NCI-H2196 (cell line): ENCODE measurements around the gene FKBP9.
A peak's percentile ranks its signal among the peaks of the same experiment; 100 is the strongest.
"Not testable (repeated sequence)": the region's sequence is repeated elsewhere in the genome, so short reads cannot be mapped to it uniquely, and the experiment has no call there.

Experiments used
- DNase-seq: peaks from one replicate; lab custom pipeline; 2025; ENCODE audit not compliant: unreplicated experiment; lab: John Stamatoyannopoulos, UW

The FKBP9 gene, protein sequence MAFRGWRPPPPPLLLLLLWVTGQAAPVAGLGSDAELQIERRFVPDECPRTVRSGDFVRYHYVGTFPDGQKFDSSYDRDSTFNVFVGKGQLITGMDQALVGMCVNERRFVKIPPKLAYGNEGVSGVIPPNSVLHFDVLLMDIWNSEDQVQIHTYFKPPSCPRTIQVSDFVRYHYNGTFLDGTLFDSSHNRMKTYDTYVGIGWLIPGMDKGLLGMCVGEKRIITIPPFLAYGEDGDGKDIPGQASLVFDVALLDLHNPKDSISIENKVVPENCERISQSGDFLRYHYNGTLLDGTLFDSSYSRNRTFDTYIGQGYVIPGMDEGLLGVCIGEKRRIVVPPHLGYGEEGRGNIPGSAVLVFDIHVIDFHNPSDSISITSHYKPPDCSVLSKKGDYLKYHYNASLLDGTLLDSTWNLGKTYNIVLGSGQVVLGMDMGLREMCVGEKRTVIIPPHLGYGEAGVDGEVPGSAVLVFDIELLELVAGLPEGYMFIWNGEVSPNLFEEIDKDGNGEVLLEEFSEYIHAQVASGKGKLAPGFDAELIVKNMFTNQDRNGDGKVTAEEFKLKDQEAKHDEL

DNA sequence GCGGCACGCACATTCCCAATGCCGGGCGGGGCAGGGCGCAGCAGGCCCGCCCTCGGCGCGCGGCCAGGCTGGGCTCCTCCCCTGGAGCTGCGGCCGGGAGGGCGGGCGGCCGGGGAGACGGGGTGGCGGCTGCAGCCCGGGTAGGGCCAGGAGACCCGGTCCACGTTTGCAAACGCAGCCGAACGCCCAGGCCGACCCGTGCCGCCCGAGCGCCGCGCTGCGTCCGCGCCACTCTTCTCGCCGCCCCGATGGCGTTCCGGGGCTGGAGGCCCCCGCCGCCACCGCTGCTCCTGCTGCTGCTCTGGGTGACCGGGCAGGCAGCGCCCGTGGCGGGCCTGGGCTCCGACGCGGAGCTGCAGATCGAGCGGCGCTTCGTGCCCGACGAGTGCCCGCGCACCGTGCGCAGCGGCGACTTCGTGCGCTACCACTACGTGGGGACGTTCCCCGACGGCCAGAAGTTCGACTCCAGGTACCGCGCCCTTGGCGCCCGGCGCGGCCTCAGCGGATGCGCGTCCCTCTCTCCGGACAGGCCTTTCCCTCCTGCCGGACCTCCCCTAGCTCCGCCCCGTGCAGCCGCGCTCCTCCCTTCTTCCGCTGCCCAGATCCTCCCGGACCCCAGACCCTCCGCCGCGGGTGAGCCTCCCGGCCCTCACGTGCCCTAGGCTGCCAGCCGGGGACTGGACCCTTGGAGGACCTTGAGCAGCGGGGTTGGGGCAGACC is at the start of gene FKBP9:
Gene FKBP9 (plus strand): TSS at position 115 of the 720 bp plus-strand sequence. CDS start 134 bp downstream, at position 249.
- DNase-seq, result peak; percentile 79

DNA sequence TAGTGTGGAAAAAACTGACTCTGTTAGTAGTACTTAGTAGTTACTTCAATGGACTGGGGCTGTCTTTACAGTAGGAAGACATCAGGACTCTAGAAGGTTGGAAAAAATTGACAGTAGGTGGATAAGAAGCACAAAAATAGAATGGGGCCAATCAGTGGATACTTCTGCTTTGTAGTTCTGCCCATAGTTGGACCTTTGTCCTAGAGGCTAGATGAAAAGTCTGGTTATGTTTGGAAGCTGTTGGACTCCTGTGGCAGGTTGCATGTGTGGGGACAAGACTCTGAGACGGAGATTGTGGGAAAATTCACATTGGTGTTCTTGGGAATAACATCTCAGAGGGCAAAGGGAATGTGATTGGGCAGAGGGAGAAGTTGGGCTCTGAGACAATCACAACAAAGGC is 47.0 kb upstream of the FKBP9 start:
- DNase-seq, result no peak

DNA sequence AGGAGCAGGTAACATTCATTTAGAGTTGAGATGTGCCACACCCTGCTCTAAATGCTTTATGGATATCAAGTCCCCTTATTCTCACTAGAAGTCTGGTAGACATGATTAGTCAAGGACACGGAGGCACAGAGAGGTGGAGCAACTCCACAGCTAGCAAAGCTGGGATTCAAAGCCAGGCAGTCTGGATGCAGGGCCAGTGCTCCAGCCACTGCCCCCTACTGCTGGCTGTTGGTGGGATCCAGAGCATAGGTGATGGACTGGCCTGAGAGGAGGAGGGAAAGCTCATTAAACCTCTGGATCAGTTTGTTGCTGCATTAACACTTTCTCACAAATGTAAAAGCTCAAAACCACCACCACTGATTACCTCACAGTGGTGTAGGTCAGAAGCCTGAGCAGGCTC is 43.1 kb upstream of the FKBP9 start:
- no peak for DNase-seq

DNA sequence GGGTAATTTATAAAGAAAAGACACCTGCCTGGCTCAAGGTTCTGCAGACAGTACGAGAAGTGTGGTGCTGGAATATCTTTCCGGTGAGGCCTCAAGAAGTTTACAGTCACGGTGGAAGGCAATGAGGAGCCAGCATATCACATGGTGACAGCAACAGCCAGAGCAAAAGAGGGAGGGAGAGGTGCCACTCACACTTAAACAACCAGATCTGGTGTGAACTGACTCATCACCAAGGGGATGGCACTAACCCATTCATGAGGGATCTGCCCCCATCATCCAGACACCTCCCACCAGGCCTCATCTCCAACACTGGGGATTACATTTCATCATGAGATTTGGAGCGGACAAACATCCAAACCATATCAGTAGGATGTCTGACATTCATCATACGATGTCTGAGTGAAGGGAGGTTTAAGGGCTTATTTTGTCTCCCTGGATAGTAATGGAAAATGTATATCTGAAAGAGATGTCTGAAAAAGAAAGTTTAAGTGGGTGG is 42.2 kb upstream of the FKBP9 start:
- DNase-seq, result no peak

DNA sequence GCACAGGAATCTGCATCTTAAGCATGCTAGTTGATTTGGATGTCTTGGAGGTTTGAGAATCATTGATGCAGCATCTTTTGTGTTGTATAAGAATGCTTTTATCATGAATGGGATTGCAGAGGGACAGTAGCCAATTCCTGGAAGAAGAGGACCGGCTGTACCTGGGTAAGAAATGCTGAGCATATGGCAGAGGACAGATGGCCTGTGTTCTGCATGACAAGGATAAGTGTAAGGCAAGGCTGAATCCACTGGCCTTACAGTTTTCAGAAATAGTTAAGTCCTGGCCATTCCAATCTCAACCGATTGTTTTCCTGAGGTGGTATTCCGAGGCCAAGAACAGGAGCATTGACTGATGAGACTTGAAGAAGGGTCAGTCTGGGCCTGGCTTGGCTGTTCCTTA is 41.2 kb upstream of the FKBP9 start:
- no peak for DNase-seq

DNA sequence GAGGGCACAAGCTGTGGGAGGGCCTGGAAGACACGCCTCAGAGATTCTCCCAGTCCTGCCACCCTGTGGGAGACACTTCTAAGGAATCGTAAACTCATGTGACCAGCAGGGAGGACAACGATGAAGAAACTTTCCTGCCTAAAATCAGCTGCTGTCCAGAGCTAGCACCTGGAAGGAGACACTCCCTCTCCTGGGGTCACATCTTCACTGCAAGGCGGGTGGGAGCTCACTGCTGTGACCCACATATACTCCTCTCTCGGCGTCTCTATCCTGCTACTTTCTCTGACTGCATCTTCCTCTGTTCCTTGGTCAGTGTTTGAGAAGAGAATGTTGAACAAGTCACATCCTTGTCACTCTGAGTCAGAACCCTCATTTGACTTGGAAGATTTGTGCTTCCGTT is 40.2 kb upstream of the FKBP9 start:
- not testable (repeated sequence) for DNase-seq

DNA sequence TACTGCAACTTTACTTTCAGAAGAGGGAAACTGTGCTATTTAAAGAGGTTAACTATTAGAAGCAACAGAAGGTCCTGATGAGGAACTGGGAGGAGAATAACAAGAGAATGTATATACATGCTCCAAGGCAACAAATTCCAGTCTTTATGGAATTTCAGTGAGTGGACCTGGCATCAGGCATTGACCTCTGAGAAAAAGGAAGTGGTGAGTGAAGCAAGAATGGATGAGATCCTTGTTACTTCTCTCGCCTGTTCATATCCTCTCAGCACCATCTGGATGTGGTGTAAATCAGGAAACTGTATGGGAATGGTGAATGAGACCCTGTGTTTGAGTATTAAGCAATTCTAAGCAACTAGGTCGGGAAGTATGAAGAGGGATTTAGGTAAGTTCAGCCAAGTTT is 35.3 kb upstream of the FKBP9 start:
- no peak for DNase-seq

DNA sequence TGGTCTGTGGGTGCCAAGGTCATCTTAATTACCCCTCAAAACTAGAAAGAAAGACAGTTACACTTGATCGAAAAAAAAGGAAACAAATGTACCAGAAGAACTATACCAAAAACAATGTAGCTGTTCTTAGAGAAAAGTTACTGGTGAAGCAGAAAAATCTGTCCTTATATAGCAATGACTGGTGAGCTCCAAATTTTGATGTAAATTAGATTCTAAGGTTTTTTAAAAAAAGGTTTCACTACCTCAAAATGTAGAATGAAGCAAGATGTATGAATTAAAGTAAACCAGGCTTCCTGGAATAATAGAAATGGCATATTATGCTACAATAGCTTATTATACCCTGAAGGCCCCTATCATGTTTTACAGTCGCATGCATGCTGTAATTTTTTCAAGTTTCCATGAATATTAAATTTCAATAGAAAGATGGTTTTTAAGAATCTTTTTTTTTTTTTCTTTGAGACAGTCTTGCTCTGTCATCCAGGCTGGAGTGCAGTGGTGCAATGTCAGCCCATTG is 28.4 kb upstream of the FKBP9 start:
- no peak for DNase-seq

DNA sequence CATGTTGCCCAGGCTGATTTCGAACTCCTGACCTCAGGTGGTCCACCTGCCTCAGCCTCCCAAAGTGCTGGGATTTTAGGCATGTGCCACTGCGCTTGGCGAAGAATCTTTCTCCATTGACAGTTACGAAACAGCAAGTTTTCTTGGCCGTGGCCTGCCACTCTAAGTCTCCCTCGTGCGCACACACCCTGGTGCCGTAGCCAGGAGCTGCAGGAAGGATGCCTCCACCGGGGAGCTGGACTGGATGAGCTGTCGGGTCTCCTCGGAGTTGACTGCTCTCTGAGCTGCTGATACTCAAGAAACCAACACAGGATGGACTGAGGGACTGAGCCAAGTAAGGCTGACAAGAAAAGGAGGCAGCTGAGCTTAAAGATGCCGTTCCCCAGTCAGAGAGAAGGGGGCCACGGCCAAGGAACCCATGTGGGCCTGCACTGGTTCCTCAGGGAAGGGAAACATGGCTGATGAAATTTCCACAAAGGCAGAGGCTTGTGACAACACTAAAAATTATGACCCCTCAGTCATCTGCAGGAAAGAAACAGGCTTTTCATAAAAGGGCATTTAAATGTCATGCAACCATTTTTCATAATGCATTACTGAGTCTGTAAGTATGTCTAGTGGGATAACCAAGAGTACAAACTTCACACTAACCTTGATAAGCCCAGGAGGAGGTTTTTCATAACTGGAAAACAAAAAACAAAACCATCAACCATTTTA is 27.7 kb upstream of the FKBP9 start:
- no peak for DNase-seq

DNA sequence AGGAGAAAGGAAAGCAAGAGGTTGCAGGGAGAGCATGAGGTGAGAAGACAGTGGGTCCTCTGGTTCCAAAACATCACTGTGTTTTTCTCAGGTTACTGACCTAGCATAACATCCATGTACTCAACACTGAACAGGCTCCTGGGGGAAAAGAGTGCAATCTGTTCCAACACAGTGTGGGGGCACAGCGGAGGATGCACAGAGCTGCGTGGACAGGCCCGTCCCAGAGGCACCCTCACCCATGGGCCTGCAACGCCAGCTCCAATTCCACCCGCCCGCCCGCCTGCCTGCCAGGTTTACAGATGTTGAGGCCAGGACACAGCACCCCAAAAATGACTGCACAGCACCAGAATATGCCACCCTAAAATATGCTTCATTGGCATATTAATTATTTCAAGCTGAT is 26.9 kb upstream of the FKBP9 start:
- DNase-seq, result no peak

DNA sequence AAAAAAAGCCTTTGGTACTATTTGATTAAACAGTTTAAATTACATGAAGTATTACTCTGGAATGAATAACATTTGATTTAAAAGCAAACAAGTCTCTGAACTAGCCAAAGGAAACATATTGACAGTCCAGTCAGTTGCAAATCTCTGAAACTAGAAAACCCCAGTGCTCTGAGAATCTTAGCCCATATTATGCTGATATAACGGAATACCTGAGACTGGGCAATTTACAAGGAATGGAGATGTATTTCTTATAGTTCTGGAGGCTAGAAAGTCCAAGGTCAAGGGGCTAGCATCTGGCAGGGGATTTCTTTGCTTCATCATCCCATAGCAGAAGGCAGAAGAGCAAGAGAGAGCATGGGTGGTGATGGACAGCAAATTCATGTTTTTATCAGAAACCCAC is 21.7 kb upstream of the FKBP9 start:
- no peak for DNase-seq

DNA sequence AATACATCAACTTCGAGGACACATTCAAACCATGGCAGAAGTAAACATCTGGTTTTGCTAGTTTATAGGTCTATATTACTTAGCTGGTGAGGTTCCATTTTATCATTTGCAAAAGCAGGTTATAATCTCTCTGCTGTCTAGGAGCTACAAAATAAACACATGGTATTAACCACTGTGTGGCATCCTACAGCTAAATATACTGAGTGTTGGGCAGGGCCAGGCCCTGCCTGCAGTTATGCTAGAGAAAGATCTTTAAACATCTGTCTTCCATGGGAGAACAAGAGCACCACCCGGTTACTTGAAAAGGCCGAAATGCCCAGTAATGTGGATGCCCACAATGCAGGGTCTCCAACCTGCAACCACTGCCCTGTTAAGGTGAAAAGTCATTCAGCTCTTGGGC is 20.6 kb upstream of the FKBP9 start:
- no peak for DNase-seq

DNA sequence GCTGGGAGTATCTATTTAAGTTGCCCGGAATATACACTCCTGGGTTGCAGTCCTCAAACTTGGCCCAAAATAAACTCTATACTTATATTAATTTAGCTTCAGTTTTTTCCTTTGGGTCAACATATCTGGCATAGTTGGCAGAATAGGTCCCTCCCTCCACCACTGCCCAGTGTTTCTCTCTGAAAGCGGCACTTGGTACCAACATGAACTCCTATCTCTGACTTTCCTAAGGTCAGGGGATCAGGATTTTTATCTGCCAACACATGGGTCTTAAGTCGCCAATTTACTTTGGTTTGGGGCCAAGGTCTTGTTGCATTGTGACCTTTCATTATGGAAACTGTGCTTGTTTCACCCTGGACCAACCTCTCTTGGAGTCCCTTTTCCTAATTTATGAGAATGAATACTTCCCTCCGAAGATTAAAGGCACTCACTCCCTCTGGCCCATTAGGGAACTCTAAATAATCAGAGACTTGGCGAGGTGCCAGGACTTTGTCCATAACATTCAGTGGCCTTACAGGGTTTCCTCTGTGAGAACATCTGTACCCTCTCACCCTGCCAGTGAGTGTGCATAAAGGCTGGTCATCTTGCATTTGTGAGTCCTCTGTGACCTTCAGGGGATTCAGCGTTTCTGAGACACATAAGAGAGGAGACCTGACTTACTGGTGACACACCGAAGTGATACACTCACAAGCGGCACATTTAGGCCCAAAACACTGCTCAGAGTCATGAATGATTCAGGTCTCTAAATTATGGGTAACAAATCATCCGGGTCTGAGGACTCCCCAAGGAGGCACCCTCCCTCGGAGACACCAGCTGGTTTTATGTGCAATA is 19.7 kb upstream of the FKBP9 start:
- DNase-seq, result peak; percentile 47

DNA sequence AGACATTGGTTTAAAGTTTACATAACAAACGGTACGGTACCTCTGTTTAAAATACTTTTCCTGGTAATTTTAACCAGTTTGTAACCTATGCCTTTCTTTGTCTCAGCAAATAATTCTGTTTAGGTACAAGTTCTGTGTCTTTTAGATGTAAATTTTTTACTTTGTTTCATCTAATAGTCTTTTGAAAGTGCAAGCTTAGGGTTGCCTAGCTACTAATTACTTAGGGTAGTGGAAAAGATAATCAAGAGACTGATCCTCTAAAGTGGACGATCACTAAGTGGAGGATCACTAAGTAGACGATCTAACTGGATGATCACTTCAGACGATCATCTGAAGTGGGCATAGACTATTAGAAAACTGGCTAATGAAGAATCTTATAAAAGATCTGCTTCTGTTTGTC is 16.1 kb upstream of the FKBP9 start:
- DNase-seq, result no peak

DNA sequence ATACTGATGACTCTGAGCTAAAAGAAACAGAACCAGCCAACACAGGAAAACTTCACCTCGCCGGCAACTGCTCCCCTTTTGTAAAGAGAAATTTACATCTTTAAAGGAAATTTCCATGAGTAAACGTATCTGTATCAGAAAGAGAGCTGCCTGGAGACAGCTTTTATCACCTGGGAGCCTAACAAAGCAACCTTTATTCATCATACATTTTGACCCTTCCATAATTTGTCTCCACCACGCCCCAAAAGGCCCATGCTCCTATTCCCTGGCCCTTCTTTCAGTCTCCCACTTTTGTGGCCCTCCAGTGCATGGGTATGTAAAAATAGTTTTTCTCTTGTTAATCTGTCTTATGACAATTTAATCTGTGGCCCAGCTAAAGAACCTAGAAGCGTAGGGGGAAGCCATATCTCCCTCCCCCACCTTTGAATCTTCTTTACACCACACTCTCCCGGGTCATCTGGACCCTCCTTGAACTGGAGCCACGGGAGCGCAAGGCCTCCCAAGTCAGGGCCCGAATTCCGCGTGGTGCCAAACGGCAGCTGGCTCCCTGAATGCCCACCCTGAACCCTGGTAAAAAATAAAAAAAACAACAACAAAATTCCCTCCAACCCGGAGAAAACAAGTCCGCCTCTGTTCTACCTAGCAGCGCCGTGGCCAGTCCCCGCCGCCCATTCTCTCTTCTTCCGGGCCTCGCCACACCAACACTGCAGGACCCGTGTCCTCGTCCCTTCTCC is 15.4 kb upstream of the FKBP9 start:
- DNase-seq, result no peak

DNA sequence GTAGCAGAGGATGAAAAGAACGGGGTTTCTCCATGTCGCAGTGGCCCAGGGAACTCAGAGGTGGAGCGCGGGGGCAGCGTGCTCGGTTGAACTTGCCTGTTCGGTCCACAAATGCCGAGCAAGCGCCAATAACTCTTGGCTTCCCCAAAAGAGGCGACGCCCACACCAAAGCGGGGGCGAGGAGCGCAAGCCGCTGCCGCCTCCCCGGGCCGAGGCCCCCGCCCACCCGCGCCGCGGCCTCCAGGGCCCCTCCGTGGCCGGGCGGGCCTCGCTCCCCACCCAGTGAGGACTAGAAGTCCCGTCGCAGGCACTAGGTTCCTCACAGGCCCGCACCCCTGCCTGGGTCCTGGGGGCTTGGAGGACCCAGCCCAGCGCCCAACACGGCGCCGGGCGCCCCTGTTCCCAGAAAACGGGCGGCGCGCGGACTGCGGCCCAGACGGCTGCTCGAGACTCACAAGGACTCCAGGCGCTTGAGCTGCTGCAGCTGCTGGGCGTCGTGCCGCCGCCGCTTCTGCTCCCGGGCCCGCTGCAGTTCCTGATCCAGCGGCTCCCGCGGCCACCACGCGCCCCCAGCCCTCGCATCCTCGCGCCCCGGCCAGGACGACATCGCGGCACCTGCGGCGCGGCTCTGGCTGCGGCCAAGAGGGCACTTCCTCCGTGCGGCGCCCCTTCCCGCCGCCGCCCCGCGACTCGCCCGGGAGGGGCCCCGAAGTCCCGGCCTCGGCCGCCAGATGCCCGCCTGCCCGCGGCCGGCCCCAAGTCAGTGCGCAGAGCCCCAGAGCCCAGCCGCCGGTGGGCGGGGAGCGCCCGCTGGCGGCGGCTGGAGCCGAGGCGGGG is 14.6 kb upstream of the FKBP9 start:
- peak; percentile 83 for DNase-seq

DNA sequence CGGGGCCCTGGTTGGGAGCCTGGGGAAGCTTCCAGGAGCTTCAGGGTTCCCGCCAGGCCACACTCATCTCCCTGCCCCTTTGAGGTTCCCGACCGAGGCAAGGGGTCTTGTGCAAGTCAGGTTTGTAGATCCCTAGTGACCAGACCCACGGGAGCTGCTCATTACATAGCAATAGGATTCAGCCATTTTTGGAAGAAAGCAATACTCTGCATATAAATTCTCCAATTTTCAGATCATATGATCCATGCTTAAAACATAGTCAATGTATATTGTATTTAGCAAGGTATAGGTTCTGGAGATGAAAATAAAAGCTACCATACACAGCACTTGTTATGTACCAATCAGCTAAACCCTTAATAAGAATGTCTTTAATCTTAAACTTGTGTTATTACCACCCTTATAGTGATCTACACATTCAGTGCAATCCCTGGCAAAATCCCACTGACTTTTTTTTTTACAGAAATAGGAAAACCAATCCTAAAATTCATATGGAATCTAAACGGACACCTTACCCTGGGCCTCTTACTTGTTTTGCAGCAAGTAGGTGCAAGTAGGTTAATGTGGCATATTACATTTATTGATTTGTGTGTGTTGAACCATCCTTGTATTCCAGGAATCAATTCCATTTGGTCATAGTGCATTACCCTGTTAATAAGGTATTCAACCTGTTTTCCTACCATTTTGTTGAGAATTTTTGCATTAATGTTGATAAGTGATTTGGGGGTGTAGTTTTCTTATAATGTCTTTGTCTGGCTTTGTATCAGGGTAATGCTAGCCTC is 13.8 kb upstream of the FKBP9 start:
- no peak for DNase-seq

DNA sequence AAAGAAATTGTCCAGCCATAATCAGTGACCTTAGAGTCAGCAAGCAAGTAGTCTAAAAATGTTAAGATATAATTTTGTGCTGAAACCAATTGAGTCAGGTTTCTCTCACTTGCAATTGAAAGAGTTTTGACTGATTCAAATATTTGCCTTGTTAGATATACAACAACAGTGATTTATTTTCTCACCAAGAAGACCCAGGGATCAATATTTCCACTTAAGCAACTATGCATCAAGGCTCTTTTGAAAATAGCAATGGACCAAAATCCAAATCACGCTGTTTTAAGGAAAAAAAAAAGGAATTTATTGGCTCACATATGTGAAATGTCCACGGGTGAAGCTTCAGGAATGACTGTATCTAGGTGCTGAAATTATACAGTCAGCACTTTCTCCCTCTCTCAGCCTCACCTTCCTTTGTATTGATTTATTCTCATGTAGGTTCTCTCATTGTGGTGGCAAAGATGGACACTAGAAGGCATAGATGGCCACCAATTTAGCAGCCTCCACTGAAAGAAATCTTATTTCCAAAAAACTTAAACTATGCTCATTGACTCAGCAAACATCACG is 9.7 kb upstream of the FKBP9 start:
- no peak for DNase-seq
